HepG2 (cell line): ENCODE measurements around the gene ABCA3. TPM values are rescaled to one million over a fixed set of nuclear protein-coding genes. Genes with fewer than 3 reads are reported as not detected.

ENCODE experiments used
- ATAC-seq: fragments of 200-7000 bp; cut with Tn5 transposase; 3 replicates; pipeline ENCODE4 v1.9.1; 2020; ENCODE audit warnings: mild to moderate bottlenecking, moderate library complexity
- BruUV-seq: library from RNA; stranded (reverse); fragments of 400-500 nt; replicated peaks from 2 replicates; lab custom pipeline; 2021; lab: Mats Ljungman, UMichigan
- CTCF ChIA-PET: fragments of 300-600 bp; formaldehyde crosslinking; extraction: SDS; loops from one replicate; lab custom pipeline; 2021; ENCODE audit warnings: low total read pairs, inconsistent platforms, low intra/inter-chr PET ratio; lab: Yijun Ruan, JAX
- POLR2A ChIA-PET: fragments of 350-600 bp; sonication (Branson Sonifier 250); formaldehyde crosslinking; loops from one replicate; lab custom pipeline; 2020; ENCODE audit warnings: antibody characterized with exemption, inconsistent platforms; lab: Yijun Ruan, JAX
- DNase-seq: peaks from one replicate; pipeline ENCODE4 v3.0.0-alpha.2; 2015; ENCODE audit warnings: low spot score
- FAIRE-seq: peaks from 3 replicates; lab custom pipeline; 2011; peaks lifted over from hg19 to GRCh38; lab: Jason Lieb, UNC
- H2AFZ ChIP-seq: one replicate; pipeline ENCODE4 v1.6.1; 2011; ENCODE audit warnings: low read length, inconsistent platforms
- H3K27ac ChIP-seq: fragments of 300-600 bp; 3 replicates; pipeline ENCODE4 v1.8.0; 2011; ENCODE audit warnings: mixed run types, mild to moderate bottlenecking, mixed read lengths, low read length, inconsistent platforms; ENCODE audit not compliant: insufficient read depth; ENCODE audit errors: extremely low read length
- H3K27me3 ChIP-seq, 2 experiments: fragments of 200-600 bp in 1 of 2; 2 replicates in 1 of 2; 3 replicates in 1 of 2; pipeline versions ENCODE4 v1.6.0 to v1.8.0; 2011; ENCODE audit warnings: low read length in 2 of 2, mild to moderate bottlenecking in 2 of 2, moderate library complexity in 2 of 2, inconsistent platforms in 1 of 2; ENCODE audit not compliant: insufficient read depth in 2 of 2, control insufficient read depth in 1 of 2
- H3K36me3 ChIP-seq, 2 experiments: fragments of 200-600 bp in 1 of 2; replicated peaks in 1 of 2; 2 replicates in 1 of 2; 3 replicates in 1 of 2; pipeline versions ENCODE4 v1.5.1 to v1.8.0; 2011; ENCODE audit warnings: low read length in 2 of 2, inconsistent platforms in 1 of 2; ENCODE audit not compliant: insufficient read depth in 2 of 2, control insufficient read depth in 1 of 2
- H3K4me1 ChIP-seq: 2 replicates; pipeline ENCODE4 v1.5.1; 2012; ENCODE audit warnings: low read length, inconsistent platforms; ENCODE audit not compliant: insufficient read depth
- H3K4me2 ChIP-seq: 2 replicates; pipeline ENCODE4 v1.6.0; 2011; ENCODE audit warnings: low read depth, low read length, inconsistent platforms
- H3K4me3 ChIP-seq, 3 experiments: fragments of 200-600 bp in 1 of 3; sonication (generic), shearing (Covaris generic) in 1 of 3; replicated peaks in 1 of 3; 2 replicates each; pipeline ENCODE4 v1.5.1; 2011 to 2016; ENCODE audit warnings: low read length in 3 of 3, inconsistent platforms in 2 of 3, low read depth in 2 of 3, mild to moderate bottlenecking in 2 of 3, control low read depth in 1 of 3, mixed read lengths in 1 of 3; ENCODE audit not compliant: insufficient read depth in 1 of 3
- H3K79me2 ChIP-seq: one replicate; pipeline ENCODE4 v1.6.1; 2011; ENCODE audit warnings: low read length, inconsistent platforms; ENCODE audit not compliant: insufficient read depth
- H3K9ac ChIP-seq: 2 replicates; pipeline ENCODE4 v1.6.0; 2011; ENCODE audit warnings: mild to moderate bottlenecking, low read depth, low read length, inconsistent platforms; ENCODE audit not compliant: insufficient read depth
- H3K9me3 ChIP-seq: 2 replicates; pipeline ENCODE4 v1.5.1; 2012; ENCODE audit warnings: mild to moderate bottlenecking, low read length
- H4K20me1 ChIP-seq: 2 replicates; pipeline ENCODE4 v1.6.0; 2011; ENCODE audit warnings: inconsistent platforms, mild to moderate bottlenecking, low read length, moderate library complexity; ENCODE audit not compliant: insufficient read depth
- AGO1 ChIP-seq: fragments of 200-400 bp; formaldehyde crosslinking; IDR thresholded peaks from 2 replicates; pipeline ENCODE4 v1.6.1; 2017; ENCODE audit warnings: mild to moderate bottlenecking, low read depth, low read length, moderate library complexity; ENCODE audit not compliant: poor library complexity, severe bottlenecking
- KDM4B ChIP-seq: sonication (generic); formaldehyde crosslinking; IDR thresholded peaks from 2 replicates; pipeline ENCODE4 v1.4.0; 2020; ENCODE audit warnings: missing genetic modification reagents
- MXD4 ChIP-seq: IDR thresholded peaks from 2 replicates; pipeline ENCODE4 v1.6.1; 2016; ENCODE audit warnings: mild to moderate bottlenecking, missing biosample characterization, missing genetic modification reagents
- NONO ChIP-seq, 2 experiments: fragments of 450-650 bp in 1 of 2; sonication (generic) in 1 of 2; formaldehyde crosslinking in 1 of 2; IDR thresholded peaks in 1 of 2; conservative IDR thresholded peaks in 1 of 2; 2 replicates each; pipeline versions ENCODE4 v1.6.1 to v1.8.0; 2017 to 2022; ENCODE audit warnings: mild to moderate bottlenecking in 1 of 2, missing genetic modification reagents in 1 of 2, moderate library complexity in 1 of 2
- POLR2G ChIP-seq: fragments of 200-400 bp; formaldehyde crosslinking; IDR thresholded peaks from 2 replicates; pipeline ENCODE4 v1.6.1; 2018; ENCODE audit warnings: mild to moderate bottlenecking, low read depth, low read length, moderate library complexity
- RBM22 ChIP-seq: fragments of 200-400 bp; formaldehyde crosslinking; optimal IDR thresholded peaks from 2 replicates; pipeline ENCODE3; 2017; ENCODE audit warnings: mild to moderate bottlenecking, low read length, moderate library complexity
- SNAPC4 ChIP-seq: sonication (generic); formaldehyde crosslinking; IDR thresholded peaks from 2 replicates; pipeline ENCODE4 v1.4.0; 2020; ENCODE audit warnings: mild to moderate bottlenecking, missing genetic modification reagents
- TAF1 ChIP-seq: sonication (generic); formaldehyde crosslinking; IDR thresholded peaks from 2 replicates; pipeline ENCODE4 v1.4.0; 2020; ENCODE audit warnings: missing genetic modification reagents
- TAF15 ChIP-seq: fragments of 200-400 bp; formaldehyde crosslinking; IDR thresholded peaks from one replicate; pipeline ENCODE4 v1.6.1; 2018; ENCODE audit warnings: mild to moderate bottlenecking, low read depth, low read length; ENCODE audit not compliant: poor library complexity, severe bottlenecking
- ZFP36L2 ChIP-seq: sonication (generic); formaldehyde crosslinking; IDR thresholded peaks from 2 replicates; pipeline ENCODE4 v1.4.0; 2020; ENCODE audit warnings: missing genetic modification reagents
- ZFY ChIP-seq: sonication (generic); formaldehyde crosslinking; IDR thresholded peaks from 2 replicates; pipeline ENCODE4 v1.4.0; 2020; ENCODE audit warnings: missing genetic modification reagents
- ZNF143 ChIP-seq: sonication (generic); formaldehyde crosslinking; IDR thresholded peaks from 2 replicates; pipeline ENCODE4 v1.4.0; 2020; ENCODE audit warnings: missing genetic modification reagents
- ZNF326 ChIP-seq: sonication (generic); formaldehyde crosslinking; IDR thresholded peaks from 2 replicates; pipeline ENCODE4 v1.4.0; 2020; ENCODE audit warnings: missing genetic modification reagents, borderline replicate concordance
- ZSCAN5A ChIP-seq: sonication (generic); formaldehyde crosslinking; IDR thresholded peaks from 2 replicates; pipeline ENCODE4 v1.8.0; 2022; ENCODE audit warnings: mild to moderate bottlenecking, missing genetic modification reagents, borderline replicate concordance
- WGBS: methylation state at CpG from one replicate; pipeline ENCODE4 v1.1.6; 2017; ENCODE audit warnings: low lambda C conversion rate; 5-methylcytosine and 5-hydroxymethylcytosine counted together
- in situ Hi-C: cut with HindIII; loops from 2 replicates; pipeline ENCODE4 v1.10.0; 2017; ENCODE audit warnings: low pct_unique_long_range_greater_than_20kb; ENCODE audit not compliant: extremely low pct_ligation_motif_present
- intact Hi-C: fragments of 100-400 bp; cut with micrococcal nuclease; formaldehyde crosslinking; loops from one replicate; pipeline ENCODE4 v1.10.0; 2022; ENCODE audit not compliant: unreplicated experiment
- polyA plus RNA-seq, 8 experiments: library from polyadenylated mRNA; depleted of rRNA in 3 of 8; stranded (reverse) in 7 of 8; unstranded in 1 of 8; fragments of >200 nt; fragmentation: Illumina TruSeq in 4 of 8; extraction: Trizol in 4 of 8; gene quantifications; 2 replicates each; pipeline versions ENCODE4 v1.2.1 to v1.2.3, GENCODE V29; 2011 to 2016; ENCODE audit warnings: low read depth in 4 of 8, missing spikeins in 1 of 8, mixed read lengths in 1 of 8; ENCODE audit not compliant: insufficient read depth in 1 of 8
- total RNA-seq, 5 experiments: library from RNA; depleted of rRNA; stranded (reverse); fragments of >200 nt; fragmentation: Illumina TruSeq; extraction: Trizol; gene quantifications; 2 replicates each; pipeline ENCODE4 v1.2.3, GENCODE V29; 2016; ENCODE audit warnings: low read depth in 1 of 5
- TF ChIP-seq, protein P1 (sequence below): IDR thresholded peaks from 2 replicates; pipeline ENCODE4 v1.6.1; 2012; ENCODE audit warnings: inconsistent platforms

The ABCA3 gene
- total and polyA plus RNA-seq, 2 of the 13 experiments (the other 11 are each of a cell fraction or from before 2014, with no cell fraction given) = 0.60 to 1.5 TPM

- in situ Hi-C loops (no loop called here), intact Hi-C loops (no loop called here)
- H3K79me2 ChIP-seq = no peaks in the 10 kb centered on the region
- H2AFZ ChIP-seq = no peak overlapping the region
- no peaks in the 10 kb centered on the region for H3K9me3 ChIP-seq
- DNase-seq = no peak
- peaks cover 31% of the 10 kb centered on the region for H3K4me1 ChIP-seq
- no peak overlapping the region for H3K4me2 ChIP-seq
- 0 out of 2 replicates have a peak, but pooled peaks cover 2% of the 10 kb centered on the region for H4K20me1 ChIP-seq
- FAIRE-seq = no peak
- H3K27ac ChIP-seq = peak overlapping the region; percentile 37
- peaks cover 5 to 15% of the 10 kb centered on the region in 2 experiments; a peak in 4 of 5 replicates for H3K36me3 ChIP-seq
- H3K9ac ChIP-seq = no peak overlapping the region
- ChIA-PET POLR2A (interaction anchor here (0.9 to 3.5 kb wide), 4 partner anchors 12 to 24 kb away, joined by 3 to 16 read pairs (median 8); partner anchors contain the start of genes ECI1 and PGP), CTCF (no interaction called here)
- WGBS = no CpG with 5 or more reads among the region's 18 CpGs
- no peaks in the 10 kb centered on the region for H3K27me3 ChIP-seq
- no peak overlapping the region for H3K4me3 ChIP-seq
- BruUV-seq = no TSS peak
- peak; percentile 19 for ATAC-seq
- TF ChIP-seq ZFY (CRISPR knock-in tag) (peak; percentile 11; the same call in 1 of the 2 replicates), NONO (IDR thresholded peaks at IDR 0.05) (no peak), NONO (CRISPR knock-in tag; conservative IDR thresholded peaks at IDR 0.05) (peak; percentile 38; the same call in 1 of the 2 replicates), TAF1 (no peak), TAF15 (no peak), MXD4 (no peak), ZNF143 (CRISPR knock-in tag) (no peak), ZSCAN5A (0 out of 2 replicates have a peak, but pooled peaks have one; percentile 29), SNAPC4 (CRISPR knock-in tag) (no peak), ZNF326 (peak; percentile 35; the same call in 1 of the 2 replicates), KDM4B (no peak), ZFP36L2 (CRISPR knock-in tag) (no peak), POLR2G (no peak), RBM22 (peak; percentile 92), AGO1 (peak; percentile 22)
- TF ChIP-seq, protein P1, sequence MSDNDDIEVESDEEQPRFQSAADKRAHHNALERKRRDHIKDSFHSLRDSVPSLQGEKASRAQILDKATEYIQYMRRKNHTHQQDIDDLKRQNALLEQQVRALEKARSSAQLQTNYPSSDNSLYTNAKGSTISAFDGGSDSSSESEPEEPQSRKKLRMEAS = no peak
Measured at GRCh38 chr16:2238150-2238837, 102.2 kb downstream of the ABCA3 start.
